AG09309 (cell line): ENCODE results near the gene MYT1.

ENCODE experiments used
- DNase-seq: peaks from one replicate; pipeline ENCODE4 v3.0.0-alpha.2; 2010; ENCODE audit warnings: low read depth
- H3K4me3 ChIP-seq: 2 replicates; pipeline ENCODE4 v1.5.1; 2011; ENCODE audit warnings: mild to moderate bottlenecking, low read depth, low read length, moderate library complexity; ENCODE audit not compliant: control insufficient read depth
- CTCF ChIP-seq: IDR thresholded peaks from 2 replicates; pipeline ENCODE4 v1.5.1; 2011; ENCODE audit warnings: mild to moderate bottlenecking, low read depth, low read length, inconsistent platforms; ENCODE audit not compliant: insufficient read depth, control insufficient read depth; ENCODE audit errors: missing control alignments

Gene MYT1

DNA sequence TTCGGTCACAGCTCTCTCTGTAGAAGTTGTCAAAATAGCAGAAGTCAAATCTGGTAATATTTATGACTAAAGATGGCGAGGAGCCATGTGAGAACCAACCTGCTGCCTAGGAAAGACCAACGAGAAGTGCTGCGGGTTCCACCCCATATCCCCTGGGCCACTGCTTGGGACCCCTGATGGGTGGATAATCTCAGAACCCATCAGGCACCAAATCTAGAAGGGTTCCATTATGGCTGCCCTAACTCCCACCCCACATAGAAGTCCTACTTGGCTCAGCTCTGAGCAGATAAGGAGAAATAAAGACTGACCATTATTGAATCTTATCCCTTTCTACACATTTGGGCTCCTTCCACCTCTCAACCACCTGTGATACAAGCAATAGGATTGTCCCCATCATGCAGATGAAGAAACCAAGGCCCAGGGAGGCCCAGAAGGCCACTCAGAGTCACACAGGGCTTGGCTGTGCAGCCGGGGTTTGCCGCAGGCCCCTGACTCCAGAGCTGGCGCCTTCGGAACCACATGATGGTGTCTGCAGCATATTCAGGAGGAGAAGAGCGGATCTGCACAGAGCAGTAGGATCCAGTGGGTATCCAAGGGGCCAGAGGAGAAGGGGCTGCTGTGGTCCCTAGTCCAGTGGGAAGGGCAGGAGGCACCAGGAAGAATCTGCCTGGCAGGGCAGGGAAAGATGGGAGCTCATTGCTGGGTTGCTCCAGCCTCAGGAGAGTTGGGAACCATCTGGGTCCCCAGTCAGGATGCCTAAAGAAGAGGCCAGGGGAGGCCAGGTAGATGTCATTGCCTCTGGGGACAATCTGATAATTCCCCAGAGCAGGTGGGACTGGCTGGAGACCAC, 81.7 kb downstream of the MYT1 start:
- no peak for TF ChIP-seq CTCF
- no peak overlapping the region for H3K4me3 ChIP-seq
- no peak for DNase-seq

DNA sequence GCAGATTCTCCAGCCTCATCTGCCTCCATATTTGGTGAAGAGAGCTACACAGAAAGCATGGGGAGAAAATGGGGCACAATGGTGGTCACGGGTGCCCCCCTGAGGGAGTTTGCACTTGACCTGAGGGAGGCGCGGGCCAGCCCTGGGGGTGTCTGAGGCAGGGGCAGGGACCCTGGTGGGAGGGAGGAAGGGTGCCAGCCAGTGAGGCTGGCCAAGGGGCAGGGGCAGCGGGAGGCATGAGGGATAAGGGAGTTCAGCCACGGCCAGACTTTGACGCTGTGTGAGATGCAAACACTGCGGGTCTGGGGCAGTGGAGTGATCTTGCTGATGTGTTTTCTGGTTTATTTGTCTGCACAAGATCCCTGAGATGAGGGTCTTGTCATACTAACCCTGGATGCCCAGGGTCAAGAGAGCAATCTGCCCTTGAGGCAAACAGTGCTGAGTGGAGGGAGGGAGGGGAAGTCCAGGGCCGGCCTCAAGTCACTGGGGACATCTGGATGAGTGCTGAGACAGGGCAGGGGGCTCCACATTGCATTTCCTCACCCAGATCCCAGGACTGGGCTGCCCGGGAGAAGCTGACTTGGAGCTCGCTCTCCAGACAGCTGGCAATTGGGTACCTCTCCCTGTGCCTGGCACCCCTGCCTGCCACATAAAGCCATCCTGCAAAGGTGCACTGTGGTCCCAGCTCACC, 82.5 kb downstream of the MYT1 start:
- no peak overlapping the region for H3K4me3 ChIP-seq
- TF ChIP-seq CTCF: no peak
- DNase-seq: no peak

GRCh38 chr20:64247307-64247618, 83.0 kb downstream of the MYT1 start:
- H3K4me3 ChIP-seq: no peak overlapping the region
- TF ChIP-seq CTCF: no peak
- no peak for DNase-seq

DNA sequence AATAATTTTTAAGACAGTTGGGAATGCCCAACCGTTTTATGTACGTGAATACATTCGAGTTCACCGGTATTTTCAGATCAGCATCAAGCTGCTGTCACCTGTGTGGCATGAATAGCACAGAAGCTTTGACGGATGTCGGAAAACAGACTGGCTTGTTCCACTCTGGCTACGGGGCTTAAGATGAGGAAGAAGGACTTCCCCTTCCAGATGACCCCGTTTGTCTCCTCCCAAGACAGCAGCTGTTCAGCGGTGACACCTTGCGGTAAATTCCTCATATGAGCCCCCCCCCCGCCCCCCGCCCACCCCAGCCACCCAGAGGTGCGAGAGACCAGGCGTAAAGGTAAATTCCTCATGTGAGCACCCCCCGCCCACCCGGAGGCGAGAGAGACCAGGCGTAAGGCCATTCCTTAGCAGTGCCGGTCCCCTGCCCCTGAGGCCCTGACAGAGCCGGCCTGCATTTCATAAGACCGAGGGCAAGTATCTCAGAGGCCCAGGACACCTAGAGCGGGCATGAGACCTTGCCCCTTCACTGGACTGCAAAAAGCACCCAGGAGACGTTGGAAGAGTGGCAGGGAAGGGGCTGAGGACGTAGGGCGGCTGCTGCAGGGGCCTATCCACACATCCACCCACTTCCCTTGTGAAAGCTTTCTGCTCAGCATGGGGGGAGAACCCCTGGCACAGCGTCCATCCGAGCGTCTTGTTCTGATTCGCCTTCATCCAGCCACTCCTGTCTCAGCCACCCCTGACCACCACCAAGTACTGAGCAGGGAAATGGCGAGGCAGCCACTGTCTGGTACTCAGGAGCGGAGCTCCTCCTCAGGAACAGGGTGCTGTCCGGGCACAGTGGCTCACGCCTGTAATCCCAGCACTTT, 84.0 kb downstream of the MYT1 start:
- TF ChIP-seq CTCF: no peak
- H3K4me3 ChIP-seq: no peak overlapping the region
- no peak for DNase-seq

GRCh38 chr20:64250027-64250426, 85.8 kb downstream of the MYT1 start:
- no peak for TF ChIP-seq CTCF
- no peak for DNase-seq
- no peak overlapping the region for H3K4me3 ChIP-seq

DNA sequence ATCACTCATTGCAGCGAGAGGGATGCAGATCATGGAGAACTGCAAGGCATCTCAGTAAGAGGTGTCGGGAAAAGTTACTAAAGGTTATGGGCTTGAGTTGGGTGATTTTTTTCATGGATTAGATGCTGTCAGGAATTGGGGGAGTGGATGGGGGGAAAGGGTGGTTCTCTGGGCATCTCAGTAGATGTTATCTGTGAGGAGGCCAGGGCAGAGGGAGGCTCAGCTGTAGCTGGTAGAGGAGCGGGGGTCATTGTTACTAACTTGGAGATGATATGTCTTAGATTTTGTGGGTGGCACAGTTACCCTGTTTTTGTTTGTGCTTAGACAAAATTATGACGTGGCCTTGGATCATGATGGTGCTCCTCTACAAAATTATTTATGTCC, 88.7 kb downstream of the MYT1 start:
- TF ChIP-seq CTCF: no peak
- no peak for DNase-seq
- H3K4me3 ChIP-seq: no peak overlapping the region
